H1 (cell line): ENCODE results near the gene OPHN1. TPM values are rescaled to one million over a fixed set of nuclear protein-coding genes. Genes with fewer than 3 reads are reported as not detected.

Experiments used
- CTCF ChIA-PET: fragments of 300-600 bp; sonication (Branson Sonifier 250); formaldehyde crosslinking; loops from one replicate; lab custom pipeline; 2021; ENCODE audit not compliant: partially characterized antibody; lab: Charles Lee
- POLR2A ChIA-PET: fragments of 300-600 bp; sonication (Branson Sonifier 250); formaldehyde crosslinking; loops from one replicate; lab custom pipeline; 2021; ENCODE audit warnings: inconsistent platforms; ENCODE audit not compliant: partially characterized antibody; lab: Charles Lee
- DNase-seq, 2 experiments: peaks; one replicate each; pipeline versions ENCODE4 v3.0.0 to v3.0.0-alpha.2; 2010 to 2022; ENCODE audit warnings: low spot score in 2 of 2, low read depth in 1 of 2, mixed read lengths in 1 of 2
- FAIRE-seq: peaks from 2 replicates; lab custom pipeline; 2011; peaks lifted over from hg19 to GRCh38; lab: Jason Lieb, UNC
- H2AFZ ChIP-seq: 2 replicates; pipeline ENCODE4 v1.8.1; 2012; ENCODE audit warnings: low read length, inconsistent platforms
- H2AK5ac ChIP-seq: 2 replicates; pipeline ENCODE4 v1.6.1; 2013; ENCODE audit warnings: low read depth, low read length
- H2BK120ac ChIP-seq: replicated peaks from 2 replicates; pipeline ENCODE3; 2013; ENCODE audit warnings: low read depth, low read length, inconsistent platforms
- H2BK12ac ChIP-seq: 2 replicates; pipeline ENCODE4 v1.6.1; 2013; ENCODE audit warnings: low read depth, low read length
- H2BK15ac ChIP-seq: 2 replicates; pipeline ENCODE4 v1.6.1; 2013; ENCODE audit warnings: low read length
- H2BK20ac ChIP-seq: 2 replicates; pipeline ENCODE4 v1.6.1; 2013; ENCODE audit warnings: low read length
- H2BK5ac ChIP-seq: 2 replicates; pipeline ENCODE4 v1.6.1; 2013; ENCODE audit warnings: low read depth, low read length
- H3K14ac ChIP-seq: 2 replicates; pipeline ENCODE4 v1.6.1; 2013; ENCODE audit warnings: inconsistent platforms; ENCODE audit not compliant: insufficient read length
- H3K18ac ChIP-seq: 2 replicates; pipeline ENCODE4 v1.6.1; 2013; ENCODE audit warnings: low read length; ENCODE audit errors: extremely low read depth
- H3K23ac ChIP-seq: 2 replicates; pipeline ENCODE4 v1.6.1; 2013; ENCODE audit warnings: inconsistent platforms; ENCODE audit not compliant: insufficient read length
- H3K23me2 ChIP-seq: 2 replicates; pipeline ENCODE4 v1.6.1; 2013; ENCODE audit warnings: low read depth, low read length
- H3K27ac ChIP-seq: 2 replicates; pipeline ENCODE4 v1.6.1; 2011; ENCODE audit warnings: low read depth, low read length, inconsistent platforms
- H3K27me3 ChIP-seq, 4 experiments: replicated peaks in 1 of 4; 1 replicate in 1 of 4; 2 replicates in 3 of 4; pipeline versions ENCODE4 v1.6.1 to v1.8.1; 2011 to 2013; ENCODE audit warnings: low read length in 3 of 4, mild to moderate bottlenecking in 3 of 4, inconsistent platforms in 2 of 4, mixed read lengths in 2 of 4, moderate library complexity in 1 of 4; ENCODE audit not compliant: control insufficient read depth in 3 of 4, insufficient read depth in 3 of 4; ENCODE audit errors: extremely low read depth in 1 of 4
- H3K36me3 ChIP-seq, 4 experiments: 2 replicates each; pipeline versions ENCODE4 v1.6.1 to v1.8.1; 2011 to 2013; ENCODE audit warnings: mild to moderate bottlenecking in 4 of 4, low read length in 3 of 4, moderate library complexity in 2 of 4, control low read depth in 1 of 4, inconsistent platforms in 1 of 4; ENCODE audit not compliant: insufficient read depth in 4 of 4, control insufficient read depth in 2 of 4
- H3K4ac ChIP-seq: replicated peaks from 2 replicates; pipeline ENCODE3; 2013; ENCODE audit warnings: low read length, low read depth, mixed read lengths, inconsistent platforms; ENCODE audit not compliant: insufficient read length
- H3K4me1 ChIP-seq, 4 experiments: replicated peaks in 1 of 4; 1 replicate in 1 of 4; 2 replicates in 3 of 4; pipeline versions ENCODE4 v1.6.1 to v1.8.1; 2011 to 2013; ENCODE audit warnings: low read length in 3 of 4, inconsistent platforms in 2 of 4, mixed read lengths in 1 of 4; ENCODE audit not compliant: insufficient read depth in 4 of 4, control insufficient read depth in 3 of 4
- H3K4me2 ChIP-seq, 2 experiments: 2 replicates each; pipeline versions ENCODE4 v1.6.1 to v1.8.1; 2011 to 2013; ENCODE audit warnings: low read depth in 2 of 2, low read length in 2 of 2, control low read depth in 1 of 2, inconsistent platforms in 1 of 2, mild to moderate bottlenecking in 1 of 2; ENCODE audit not compliant: insufficient read depth in 1 of 2
- H3K4me3 ChIP-seq, 4 experiments: fragments of 200-600, 300-600 bp in 1 of 4; sonication (generic), shearing (Covaris generic), sonication (Bioruptor Twin) in 1 of 4; 2 replicates each; pipeline versions ENCODE4 v1.5.1 to v1.8.1; 2011 to 2016; ENCODE audit warnings: low read length in 4 of 4, low read depth in 3 of 4, control low read depth in 2 of 4, inconsistent platforms in 2 of 4, mild to moderate bottlenecking in 2 of 4, mixed read lengths in 1 of 4, moderate library complexity in 1 of 4; ENCODE audit not compliant: insufficient read depth in 2 of 4; ENCODE audit errors: extremely low read depth in 1 of 4
- H3K56ac ChIP-seq: replicated peaks from 2 replicates; pipeline ENCODE3; 2013; ENCODE audit warnings: low read depth, mild to moderate bottlenecking, mixed read lengths, low read length, inconsistent platforms; ENCODE audit not compliant: insufficient read length
- H3K79me1 ChIP-seq: 2 replicates; pipeline ENCODE4 v1.6.1; 2013; ENCODE audit warnings: low read depth, low read length, control low read depth
- H3K79me2 ChIP-seq, 2 experiments: 2 replicates each; pipeline versions ENCODE4 v1.6.1 to v1.8.1; 2012 to 2013; ENCODE audit warnings: low read length in 2 of 2, mild to moderate bottlenecking in 2 of 2, inconsistent platforms in 1 of 2; ENCODE audit not compliant: insufficient read depth in 2 of 2, control insufficient read depth in 1 of 2
- H3K9ac ChIP-seq, 4 experiments: replicated peaks in 1 of 4; 1 replicate in 1 of 4; 2 replicates in 3 of 4; pipeline versions ENCODE4 v1.6.1 to v1.8.1; 2011 to 2013; ENCODE audit warnings: low read depth in 3 of 4, low read length in 3 of 4, control low read depth in 2 of 4, mild to moderate bottlenecking in 2 of 4, moderate library complexity in 2 of 4, inconsistent platforms in 1 of 4; ENCODE audit errors: extremely low read depth in 1 of 4
- H3K9me3 ChIP-seq, 2 experiments: 2 replicates each; pipeline versions ENCODE4 v1.6.1 to v1.8.1; 2012 to 2013; ENCODE audit warnings: mild to moderate bottlenecking in 2 of 2, moderate library complexity in 2 of 2, control low read depth in 1 of 2, inconsistent platforms in 1 of 2, low read depth in 1 of 2, low read length in 1 of 2, mixed read lengths in 1 of 2; ENCODE audit not compliant: insufficient read depth in 2 of 2
- H4K20me1 ChIP-seq, 2 experiments: replicated peaks in 1 of 2; 2 replicates each; pipeline versions ENCODE3 to v1.8.1; 2011 to 2013; ENCODE audit warnings: inconsistent platforms in 2 of 2, low read length in 2 of 2, mild to moderate bottlenecking in 1 of 2; ENCODE audit not compliant: insufficient read depth in 2 of 2, control insufficient read depth in 1 of 2
- H4K5ac ChIP-seq: 2 replicates; pipeline ENCODE4 v1.6.1; 2013; ENCODE audit warnings: low read length, low read depth, mixed read lengths, inconsistent platforms; ENCODE audit not compliant: insufficient read length
- H4K8ac ChIP-seq: 2 replicates; pipeline ENCODE4 v1.8.0; 2013; ENCODE audit warnings: mild to moderate bottlenecking, moderate library complexity, low read length, inconsistent platforms; ENCODE audit not compliant: insufficient read depth; ENCODE audit errors: extremely low read depth
- H4K91ac ChIP-seq: replicated peaks from 2 replicates; pipeline ENCODE3; 2013; ENCODE audit warnings: low read length, mixed read lengths, inconsistent platforms; ENCODE audit not compliant: insufficient read length
- CTCF ChIP-seq, 3 experiments: IDR thresholded peaks; 1 replicate in 2 of 3; 2 replicates in 1 of 3; pipeline versions ENCODE4 v1.5.1 to v1.6.1; 2011; ENCODE audit warnings: low read length in 3 of 3, mild to moderate bottlenecking in 3 of 3, inconsistent platforms in 2 of 3, low read depth in 1 of 3, moderate library complexity in 1 of 3; ENCODE audit not compliant: insufficient read depth in 1 of 3; ENCODE audit errors: control extremely low read depth in 1 of 3
- E2F6 ChIP-seq: IDR thresholded peaks from 2 replicates; pipeline ENCODE4 v1.6.1; 2012; ENCODE audit warnings: inconsistent platforms
- KDM4A ChIP-seq: IDR thresholded peaks from one replicate; pipeline ENCODE4 v1.7.1; 2012; ENCODE audit warnings: low read depth, mild to moderate bottlenecking, moderate library complexity, low read length, inconsistent platforms; ENCODE audit not compliant: severe bottlenecking
- MAFK ChIP-seq: IDR thresholded peaks from 2 replicates; pipeline ENCODE4 v1.6.1; 2012; ENCODE audit warnings: low read depth, mild to moderate bottlenecking, improper control_type of control experiment, low read length
- NRF1 ChIP-seq: IDR thresholded peaks from 2 replicates; pipeline ENCODE4 v1.6.1; 2011; ENCODE audit warnings: mild to moderate bottlenecking, low read depth, low read length, improper control_type of control experiment
- POU5F1 ChIP-seq: IDR thresholded peaks from 2 replicates; pipeline ENCODE4 v1.6.1; 2011; ENCODE audit warnings: low read depth, mild to moderate bottlenecking, low read length, moderate library complexity
- SAP30 ChIP-seq: fragments of 300-600 bp; sonication (generic); IDR thresholded peaks from 2 replicates; pipeline ENCODE4 v1.7.1; 2012; ENCODE audit warnings: low read length, moderate library complexity, mild to moderate bottlenecking, inconsistent platforms; ENCODE audit not compliant: insufficient read depth, insufficient replicate concordance
- whole genome bisulfite sequencing, 2 experiments: shearing (Covaris generic) in 1 of 2; methylation state at CpG; one replicate each; pipeline versions ENCODE4 v1.1.6 to v1.1.7; 2013 to 2015; ENCODE audit warnings: low lambda C conversion rate in 2 of 2, mixed read lengths in 2 of 2, inconsistent platforms in 1 of 2, low coverage in 1 of 2, missing lambda C conversion rate in 1 of 2; ENCODE audit not compliant: insufficient replicate concordance in 2 of 2, insufficient coverage in 1 of 2, insufficient read length in 1 of 2; ENCODE audit errors: extremely low coverage in 1 of 2, missing lambda C conversion rate in 1 of 2; 5-methylcytosine and 5-hydroxymethylcytosine counted together
- polyA plus RNA-seq, 7 experiments: library from polyadenylated mRNA; depleted of rRNA in 3 of 7; stranded (reverse) in 5 of 7; unstranded in 2 of 7; fragments of >200 nt in 5 of 7; fragments of 200-250 nt in 2 of 7; gene quantifications; 1 replicate in 5 of 7; 2 replicates in 1 of 7; 4 replicates in 1 of 7; pipeline versions ENCODE4 v1.2.1 to v1.2.3, GENCODE V29; 2011 to 2013; ENCODE audit warnings: missing spikeins in 2 of 7, mixed read lengths in 2 of 7
- total RNA-seq: library from RNA; stranded (reverse); fragmentation: NEBNext Ultra II Directional; extraction: Animal tissue kit (Norgen Biotek cat#: 25700); gene quantifications from 2 replicates; pipeline ENCODE4 v1.2.1, GENCODE V29; 2021

The OPHN1 gene
- total and polyA plus RNA-seq, 2 of the 8 experiments (the other 6 are each of a cell fraction or from before 2014, with no cell fraction given): 1.2 to 3.5 TPM

GRCh38 chrX:68464796-68465195, 31.5 kb upstream of the OPHN1 start:
- Histone ChIP-seq H3K23ac (no peak overlapping the region), H4K8ac (no peak overlapping the region), H4K5ac (no peak overlapping the region), H2BK12ac (no peak overlapping the region), H3K79me2 (no peaks in the 10 kb centered on the region), H2BK120ac (no peak overlapping the region), H4K91ac (no peak overlapping the region), H3K27me3 (no peaks in the 10 kb centered on the region), H2AFZ (no peak overlapping the region), H2BK15ac (no peak overlapping the region), H2AK5ac (no peak overlapping the region), H3K4me2 (no peak overlapping the region), H3K36me3 (no peaks in the 10 kb centered on the region), H4K20me1 (no peaks in the 10 kb centered on the region), H3K79me1 (no peaks in the 10 kb centered on the region), H3K27ac (no peak overlapping the region), H3K56ac (no peak overlapping the region), H3K4ac (no peak overlapping the region), H3K18ac (no peak overlapping the region), H2BK5ac (no peak overlapping the region), H3K4me1 (no peaks in the 10 kb centered on the region), H3K4me3 (no peak overlapping the region), H3K14ac (no peak overlapping the region), H3K23me2 (no peaks in the 10 kb centered on the region), H2BK20ac (no peak overlapping the region), H3K9ac (no peak overlapping the region), H3K9me3 (no peaks in the 10 kb centered on the region)
- FAIRE-seq: no peak
- 81% methylated on average over 3 of the region's 4 CpGs; no CpG with 5 or more reads in 1 of the 2 experiments for WGBS, 2 experiments
- POLR2A ChIA-PET: interaction anchor here (0.6 kb wide), 1 partner anchor 34 kb away, joined by 3 read pairs; no protein-coding TSS in a partner anchor
- CTCF ChIA-PET: interaction anchor here (0.9 to 1.9 kb wide), 2 partner anchors 10 to 269 kb away, joined by 5 to 9 read pairs; no protein-coding TSS in a partner anchor
- TF ChIP-seq CTCF (IDR thresholded peaks at IDR 0.05; ENCODE audit: control extremely low read depth in 1 of 3, insufficient read depth in 1 of 3, low read depth in 1 of 3, low read length in 3 of 3) (no peak), SAP30 (no peak), MAFK (no peak), E2F6 (no peak), KDM4A (no peak), NRF1 (no peak), POU5F1 (no peak)
- DNase-seq: no peak
